Measurements from ENCODE around the gene GLA.
A peak's percentile ranks its signal among the peaks of the same experiment; 100 is the strongest.

Gene GLA

DNA sequence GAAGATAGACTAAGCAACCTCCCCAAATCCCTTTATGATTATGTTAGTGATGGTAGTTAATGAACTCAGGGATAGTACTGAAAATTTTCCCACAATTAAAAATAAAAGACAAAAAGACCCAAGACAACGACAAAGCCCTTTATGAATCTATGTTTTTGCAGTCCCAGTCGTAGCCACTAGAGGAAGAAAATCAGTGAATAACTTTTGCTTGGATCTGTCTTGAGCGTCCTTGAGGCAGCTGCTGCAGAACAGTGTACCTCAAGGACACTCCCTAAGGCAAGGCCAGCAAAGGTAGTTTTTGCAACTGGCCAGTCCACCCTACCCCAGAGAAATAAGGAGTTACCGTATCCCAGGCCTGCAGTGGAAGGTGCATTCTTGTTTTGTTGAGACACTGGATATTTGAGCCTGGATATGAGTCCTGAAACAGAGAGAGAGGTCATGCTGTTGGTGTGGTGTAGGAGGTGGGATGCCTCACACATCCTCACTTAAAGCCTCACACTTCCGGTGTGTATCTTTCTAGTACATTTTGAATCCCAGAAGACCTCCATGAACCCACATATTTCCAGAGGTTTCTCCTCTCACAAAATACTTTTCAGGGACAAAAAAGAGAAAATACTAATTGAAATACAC, 50.4 kb downstream of the GLA start:
- Histone ChIP-seq H3K27ac (ENCODE audit: low read depth, low read length) (no peak overlapping the region), H3K4me1 (ENCODE audit: control insufficient read depth, insufficient read depth, low read length) (no peaks in the 10 kb centered on the region), H3K4me3 (ENCODE audit: low read depth, low read length) (no peak overlapping the region), H3K9ac (ENCODE audit: low read depth, low read length) (no peak overlapping the region), H3K27me3 (ENCODE audit: control insufficient read depth, insufficient read depth, low read length) (no peaks in the 10 kb centered on the region; the same call in 1 of the 2 replicates), H3K36me3 (ENCODE audit: control insufficient read depth, insufficient read depth, low read length) (no peaks in the 10 kb centered on the region), H3K9me3 (ENCODE audit: control insufficient read depth, insufficient read depth, low read length) (0 out of 2 replicates have a peak, but pooled peaks cover 18% of the 10 kb centered on the region)

DNA sequence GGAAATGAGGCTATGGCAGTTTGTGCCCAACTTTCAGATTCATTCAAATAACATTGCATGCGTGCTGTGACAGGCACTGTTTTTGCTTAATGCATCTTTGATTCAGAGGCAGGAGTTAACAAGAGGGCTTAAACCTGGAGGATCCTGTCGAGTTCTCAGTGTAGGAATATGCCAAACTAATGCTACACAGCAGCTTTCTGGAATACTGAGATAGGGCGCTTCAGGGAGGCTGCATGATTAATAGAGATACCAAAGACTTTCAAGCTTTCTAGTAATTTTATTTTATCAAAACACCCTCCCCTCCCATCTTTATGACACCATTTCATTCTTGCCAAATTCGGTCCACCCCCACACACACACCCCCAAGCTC, 58.5 kb downstream of the GLA start:
- Histone ChIP-seq H3K27ac (ENCODE audit: low read depth, low read length) (peak overlapping the region; percentile 93), H3K36me3 (ENCODE audit: control insufficient read depth, insufficient read depth, low read length) (peaks cover 15% of the 10 kb centered on the region)

DNA sequence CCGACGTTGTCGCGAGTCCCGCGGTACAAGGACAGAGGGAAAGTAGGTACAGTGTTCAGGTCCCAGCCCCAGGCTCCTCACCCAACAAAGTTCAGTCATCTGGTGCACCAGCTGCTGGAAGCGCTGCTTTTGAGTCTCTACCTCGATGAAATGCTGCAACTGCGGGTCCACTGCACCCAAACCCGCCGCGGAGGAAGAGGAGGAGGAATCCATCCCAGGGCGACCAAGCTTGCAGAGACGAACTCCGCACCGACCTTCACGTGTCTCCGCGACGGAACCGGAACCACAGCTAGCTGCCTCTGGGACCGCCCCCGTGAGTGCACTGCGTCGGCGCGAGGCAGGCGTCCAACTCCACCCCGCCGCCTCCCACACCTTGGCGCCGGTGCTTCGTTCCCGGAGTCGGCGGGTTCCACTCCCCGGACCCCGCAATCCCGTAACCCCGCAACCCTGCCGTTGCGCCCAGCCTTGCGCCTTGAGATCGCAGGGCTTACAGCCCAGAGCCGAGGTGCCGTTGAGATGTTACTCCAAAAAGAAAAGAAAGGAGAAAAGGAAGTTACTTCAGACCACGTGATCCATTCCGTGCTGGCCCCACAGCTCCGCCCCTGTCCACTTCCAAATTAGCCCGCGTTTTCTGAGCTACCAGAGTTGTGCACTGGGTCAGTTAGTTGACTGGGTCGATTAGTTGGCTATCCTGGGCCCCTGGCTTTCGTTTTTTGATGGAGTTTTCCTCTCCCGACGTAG, 59.1 kb downstream of the GLA start, which contains the start of gene TIMM8A:
TIMM8A (minus strand) TSS at position 291 of the 741 bp plus-strand sequence; CDS start at position 213, 78 bp downstream.
- Histone ChIP-seq H3K36me3 (ENCODE audit: control insufficient read depth, insufficient read depth, low read length) (peaks cover 15% of the 10 kb centered on the region), H3K4me1 (ENCODE audit: control insufficient read depth, insufficient read depth, low read length) (no peaks in the 10 kb centered on the region), H3K27me3 (ENCODE audit: control insufficient read depth, insufficient read depth, low read length) (no peaks in the 10 kb centered on the region), H3K27ac (ENCODE audit: low read depth, low read length) (peak within 1 kb of the TSS; percentile 93), H3K9me3 (ENCODE audit: control insufficient read depth, insufficient read depth, low read length) (peaks cover 23% of the 10 kb centered on the region; the same call in 1 of the 2 replicates), H3K4me3 (ENCODE audit: low read depth, low read length) (peak within 1 kb of the TSS; percentile 78), H3K9ac (ENCODE audit: low read depth, low read length) (peak within 1 kb of the TSS; percentile 84)

More for the DNA sequence above, 58.5 kb downstream of the GLA start:
- no peaks in the 10 kb centered on the region for H3K27me3 ChIP-seq (ENCODE audit: control insufficient read depth, insufficient read depth, low read length)
- H3K9me3 ChIP-seq (ENCODE audit: control insufficient read depth, insufficient read depth, low read length): peaks cover 23% of the 10 kb centered on the region; the same call in 1 of the 2 replicates
- H3K4me3 ChIP-seq (ENCODE audit: low read depth, low read length): peak overlapping the region; percentile 78
- no peaks in the 10 kb centered on the region for H3K4me1 ChIP-seq (ENCODE audit: control insufficient read depth, insufficient read depth, low read length)
- H3K9ac ChIP-seq (ENCODE audit: low read depth, low read length): peak overlapping the region; percentile 84; the same call in 1 of the 2 replicates

DNA sequence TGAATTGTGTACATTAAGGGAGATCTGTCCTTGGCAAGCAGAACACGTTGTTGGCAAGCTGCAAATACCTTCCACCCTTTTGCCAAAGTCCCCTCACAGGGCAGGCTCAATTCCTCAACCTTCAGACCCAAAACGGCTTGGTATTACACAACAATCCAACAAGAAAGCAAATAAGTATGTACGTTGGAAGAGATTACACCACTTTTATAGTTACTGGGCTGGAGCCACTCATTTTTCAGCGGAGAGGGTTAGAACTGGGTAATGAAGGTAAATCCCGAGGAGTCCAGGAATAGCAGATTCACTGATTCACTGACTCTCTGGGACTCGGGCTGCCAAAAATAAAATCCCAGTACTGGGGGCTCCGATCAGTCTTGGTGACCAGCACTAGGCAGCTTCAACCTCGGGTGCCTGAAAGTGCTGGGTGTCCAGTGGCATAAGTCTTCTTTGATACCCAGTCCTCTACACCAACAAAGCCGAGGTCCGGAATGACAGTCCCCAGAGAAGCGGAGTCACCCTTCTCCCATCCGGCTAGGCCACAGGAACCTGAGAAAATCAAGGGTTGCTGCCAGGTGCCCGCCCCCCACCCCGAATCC, 59.8 kb downstream of the GLA start:
- Histone ChIP-seq H3K27ac (ENCODE audit: low read depth, low read length) (no peak overlapping the region), H3K4me3 (ENCODE audit: low read depth, low read length) (peak overlapping the region; percentile 78), H3K9ac (ENCODE audit: low read depth, low read length) (peak overlapping the region; percentile 84)

More for the DNA sequence above, 59.8 kb downstream of the GLA start:
- peaks cover 26% of the 10 kb centered on the region; the same call in 1 of the 2 replicates for H3K9me3 ChIP-seq (ENCODE audit: control insufficient read depth, insufficient read depth, low read length)
- H3K4me1 ChIP-seq (ENCODE audit: control insufficient read depth, insufficient read depth, low read length): no peaks in the 10 kb centered on the region
- no peaks in the 10 kb centered on the region for H3K27me3 ChIP-seq (ENCODE audit: control insufficient read depth, insufficient read depth, low read length)
- peaks cover 15% of the 10 kb centered on the region for H3K36me3 ChIP-seq (ENCODE audit: control insufficient read depth, insufficient read depth, low read length)

Measured in HUES48 (cell line).